ENCODE measurements around the gene PREPL. TPM values are rescaled to one million over a fixed set of nuclear protein-coding genes. Genes with fewer than 3 reads are reported as not detected.

Gene PREPL
- total and polyA plus RNA-seq, 2 of the 4 experiments (the other 2 are of a cell fraction): 27.6 to 39.6 TPM

DNA sequence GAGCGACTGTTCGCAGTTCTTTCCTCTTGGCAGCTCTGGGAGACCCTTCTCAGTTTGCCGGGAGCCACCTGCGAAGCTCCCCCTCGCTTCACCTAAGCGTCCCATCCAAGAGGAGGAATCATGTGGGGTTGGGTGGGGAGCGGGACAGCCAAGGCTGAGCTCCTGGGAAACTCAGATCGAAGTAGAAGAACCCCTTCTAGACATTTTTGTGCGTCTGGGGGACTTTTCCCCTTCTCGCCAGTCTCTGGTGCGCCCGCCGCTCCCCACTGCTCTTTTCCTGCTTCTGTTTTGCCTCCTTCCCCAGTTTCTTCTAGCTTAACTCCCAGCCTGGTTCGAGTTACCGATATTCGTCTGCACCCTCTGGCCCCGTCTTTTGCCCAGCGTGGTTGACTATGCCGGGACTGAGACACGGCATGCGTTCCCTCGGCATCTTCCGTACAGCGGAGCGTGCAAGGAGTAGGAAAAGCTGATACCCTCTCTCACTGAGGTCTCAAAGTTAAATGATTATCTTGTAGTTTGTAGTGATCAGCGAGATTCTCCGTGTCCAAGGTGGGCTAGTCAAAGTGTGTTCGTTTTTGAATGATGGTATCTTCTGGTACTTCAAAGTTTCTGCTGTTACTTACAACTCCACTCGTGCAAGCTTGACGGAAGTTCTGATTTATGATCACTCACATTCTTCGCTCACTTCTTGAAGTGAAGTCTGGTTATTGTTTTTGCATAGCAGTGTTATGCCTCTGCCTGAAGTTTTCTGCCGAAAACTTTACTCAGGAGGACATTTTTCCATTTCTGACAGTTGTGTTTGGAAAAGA is 1.1 kb upstream of the PREPL start:
- POLR2A ChIA-PET (ENCODE audit: unreplicated experiment): interaction anchor here (0.6 kb wide), 1 partner anchor 172 kb away, joined by 3 read pairs; no protein-coding TSS in a partner anchor

More for the DNA sequence above, 1.1 kb upstream of the PREPL start:
- no TSS peak for BruUV-seq (replicated peaks)
- no peaks in the 10 kb centered on the region for H3K9me1 ChIP-seq (ENCODE audit: insufficient read depth, low read length)
- H2BK15ac ChIP-seq (ENCODE audit: low read depth, low read length): no peak overlapping the region; the same call in 2 of the 3 replicates
- no peak overlapping the region for H2AK5ac ChIP-seq (ENCODE audit: low read depth, low read length)
- peak overlapping the region; percentile 93 for H2AFZ ChIP-seq (replicated peaks; ENCODE audit: low read length, poor library complexity)
- peak overlapping the region; percentile 30 for H3K14ac ChIP-seq (replicated peaks; ENCODE audit: low read depth, low read length)
- no peaks in the 10 kb centered on the region for H3K36me3 ChIP-seq (ENCODE audit: control insufficient read depth, insufficient read depth, low read length)
- H3K4ac ChIP-seq (ENCODE audit: low read depth, low read length): peak overlapping the region; percentile 52
- no peak overlapping the region for H2BK20ac ChIP-seq (ENCODE audit: low read depth, low read length)
- peak overlapping the region; percentile 58 for H3K4me3 ChIP-seq (ENCODE audit: insufficient read depth, low read depth, low read length)
- peak; percentile 52 for ATAC-seq (ENCODE audit: low read depth)
- H3K27ac ChIP-seq (ENCODE audit: insufficient read depth, low read length): peak overlapping the region; percentile 30
- CTCF ChIA-PET: interaction anchor here (1.2 kb wide), 1 partner anchor 30 kb away, joined by 3 read pairs; no protein-coding TSS in a partner anchor
- H3K9me3 ChIP-seq (ENCODE audit: control insufficient read depth, insufficient read depth, low read length): no peaks in the 10 kb centered on the region
- dilution Hi-C loops (cut with HindIII; ENCODE audit: low sequenced_read_pairs, unreplicated experiment): no loop called here
- in situ Hi-C loops (cut with MboI; ENCODE audit: low sequenced_read_pairs): no loop called here
- peak overlapping the region; percentile 80 for H3K9ac ChIP-seq (ENCODE audit: low read depth, low read length)
- intact Hi-C loops (cut with micrococcal nuclease): loop anchor here (1.0 to 10.0 kb wide), 3 partner anchors 118 to 278 kb away; no protein-coding TSS in a partner anchor
- H4K91ac ChIP-seq (ENCODE audit: insufficient read depth, low read depth, low read length): peak overlapping the region; percentile 27; the same call in 1 of the 2 replicates
- TF ChIP-seq RAD21 (IDR thresholded peaks at IDR 0.05; ENCODE audit: low read length) (0 out of 2 replicates have a peak, but pooled peaks have one; percentile 2), RFX5 (IDR thresholded peaks at IDR 0.05; ENCODE audit: low read depth, low read length) (no peak), MXI1 (IDR thresholded peaks at IDR 0.05; ENCODE audit: borderline replicate concordance, low read depth, low read length) (peak; percentile 96), SMC3 (IDR thresholded peaks at IDR 0.05; ENCODE audit: low read depth, low read length) (no peak)
- 0% methylated on average over 6 of the region's 32 CpGs; no CpG with 5 or more reads in 1 of the 2 experiments for WGBS, 2 experiments (ENCODE audit: extremely low coverage in 2 of 2, insufficient read length in 1 of 2)
- H3K18ac ChIP-seq (ENCODE audit: low read depth, low read length): peak overlapping the region; percentile 46; the same call in 1 of the 2 replicates
- DNase-seq: peak; percentile 55
- peaks cover 12 to 26% of the 10 kb centered on the region in 2 experiments for H3K79me1 ChIP-seq (ENCODE audit: low read depth in 1 of 2, low read length in 2 of 2)
- peak overlapping the region; percentile 95 for H3K23ac ChIP-seq (ENCODE audit: low read depth, low read length)
- H2BK5ac ChIP-seq (ENCODE audit: low read depth, low read length, poor library complexity, severe bottlenecking): peak overlapping the region; percentile 54
- H4K8ac ChIP-seq (ENCODE audit: low read depth in 2 of 2, low read length in 2 of 2): peak overlapping the region in 1 of 2 experiments; percentile 28; a peak in 2 of 4 replicates
- H4K20me1 ChIP-seq (ENCODE audit: insufficient read depth, low read length): peaks cover 3% of the 10 kb centered on the region; the same call in 1 of the 2 replicates
- H3K56ac ChIP-seq (ENCODE audit: extremely low read depth, insufficient read depth, low read length): peak overlapping the region; percentile 64
- H3K4me2 ChIP-seq (ENCODE audit: low read depth, low read length): peak overlapping the region; percentile 98
- no peaks in the 10 kb centered on the region for H3K27me3 ChIP-seq (ENCODE audit: control insufficient read depth, insufficient read depth, low read length)
- H3K4me1 ChIP-seq (ENCODE audit: control insufficient read depth, insufficient read depth, low read length): no peaks in the 10 kb centered on the region
- H2AK9ac ChIP-seq (replicated peaks; ENCODE audit: low read depth, low read length, poor library complexity): peak overlapping the region; percentile 71
- peak overlapping the region; percentile 7; the same call in 1 of the 2 replicates for H4K5ac ChIP-seq (ENCODE audit: low read depth, low read length)
- H2BK120ac ChIP-seq (ENCODE audit: low read depth, low read length): peak overlapping the region; percentile 21; the same call in 1 of the 2 replicates

Measured in IMR-90 (cell line).